ENCODE results near the gene ACCSL. TPM values are rescaled to one million over a fixed set of nuclear protein-coding genes. Genes with fewer than 3 reads are reported as not detected.

The ACCSL gene
- total and polyA plus RNA-seq, 9 donors = 0.05 to 0.67 TPM; not detected in 7

DNA sequence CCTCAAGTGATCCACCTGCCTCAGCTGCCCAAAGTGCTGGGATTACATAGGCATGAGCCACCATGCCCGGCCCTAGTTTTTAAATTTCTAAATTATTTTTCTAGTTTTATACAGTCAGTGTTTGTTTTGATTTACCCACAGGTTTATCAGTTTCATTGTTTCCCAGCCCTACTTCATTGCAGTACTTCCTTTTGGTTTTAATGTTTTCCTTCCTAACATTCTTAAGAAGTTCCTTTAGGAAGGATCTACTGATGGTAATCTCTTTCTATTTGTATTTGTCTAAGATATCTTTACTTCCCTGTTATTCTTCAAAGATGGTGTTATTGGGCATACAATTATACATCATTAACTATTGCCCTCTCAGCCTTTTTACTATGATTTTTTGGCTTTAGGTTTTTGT is 42.8 kb downstream of the ACCSL start:
- intact Hi-C loops (cut with DNase I) = loop anchor here in 2 of 4 donors (5.0 to 10.0 kb wide), 2 partner anchors 444 to 447 kb away; no protein-coding TSS in a partner anchor
- Histone ChIP-seq H3K27ac (no peak overlapping the region), H3K4me3 (no peak overlapping the region), H3K36me3 (no peaks in the 10 kb centered on the region), H3K4me1 (ENCODE audit: insufficient read depth) (no peaks in the 10 kb centered on the region), H3K9me3 (no peaks in the 10 kb centered on the region), H3K27me3 (no peaks in the 10 kb centered on the region)
- 83 to 94% (median 85%) methylated on average over 1 of the region's 1 CpG for WGBS, 3 donors
- TF ChIP-seq EP300 (IDR thresholded peaks at IDR 0.05) (no peak), POLR2A (IDR thresholded peaks at IDR 0.05) (no peak)
- TF ChIP-seq, protein P1, sequence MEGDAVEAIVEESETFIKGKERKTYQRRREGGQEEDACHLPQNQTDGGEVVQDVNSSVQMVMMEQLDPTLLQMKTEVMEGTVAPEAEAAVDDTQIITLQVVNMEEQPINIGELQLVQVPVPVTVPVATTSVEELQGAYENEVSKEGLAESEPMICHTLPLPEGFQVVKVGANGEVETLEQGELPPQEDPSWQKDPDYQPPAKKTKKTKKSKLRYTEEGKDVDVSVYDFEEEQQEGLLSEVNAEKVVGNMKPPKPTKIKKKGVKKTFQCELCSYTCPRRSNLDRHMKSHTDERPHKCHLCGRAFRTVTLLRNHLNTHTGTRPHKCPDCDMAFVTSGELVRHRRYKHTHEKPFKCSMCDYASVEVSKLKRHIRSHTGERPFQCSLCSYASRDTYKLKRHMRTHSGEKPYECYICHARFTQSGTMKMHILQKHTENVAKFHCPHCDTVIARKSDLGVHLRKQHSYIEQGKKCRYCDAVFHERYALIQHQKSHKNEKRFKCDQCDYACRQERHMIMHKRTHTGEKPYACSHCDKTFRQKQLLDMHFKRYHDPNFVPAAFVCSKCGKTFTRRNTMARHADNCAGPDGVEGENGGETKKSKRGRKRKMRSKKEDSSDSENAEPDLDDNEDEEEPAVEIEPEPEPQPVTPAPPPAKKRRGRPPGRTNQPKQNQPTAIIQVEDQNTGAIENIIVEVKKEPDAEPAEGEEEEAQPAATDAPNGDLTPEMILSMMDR (IDR thresholded peaks at IDR 0.05) = no peak
- no peak for DNase-seq

DNA sequence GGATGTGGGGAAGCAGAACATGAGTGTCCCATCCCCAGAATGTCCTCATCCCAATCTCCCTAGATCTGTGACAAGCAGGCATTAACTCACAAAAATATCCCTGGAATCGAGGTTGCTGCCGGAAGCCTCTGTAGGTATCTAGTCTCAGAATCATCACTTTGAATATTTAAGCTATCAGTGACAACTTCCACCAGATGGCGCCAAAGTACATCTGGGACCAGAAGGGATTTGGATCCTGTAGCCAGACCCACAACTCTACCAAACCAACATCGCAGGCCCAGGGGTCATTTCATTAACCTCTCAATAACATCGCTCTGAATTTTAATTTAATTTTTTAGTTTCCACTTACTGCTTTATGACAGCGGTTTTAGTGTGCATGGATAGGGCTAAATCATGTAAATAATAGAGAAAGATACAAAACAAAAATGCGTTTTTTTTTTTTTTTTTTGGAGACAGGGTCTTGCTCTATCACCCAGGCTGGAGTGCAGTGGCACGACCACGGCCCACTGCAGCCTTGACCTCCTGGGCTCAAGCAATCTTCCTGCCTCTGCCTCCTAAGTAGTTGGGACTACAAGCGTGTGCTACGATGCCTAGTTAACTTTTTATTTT is 46.6 kb downstream of the ACCSL start:
- 21 to 23% (median 22%) methylated on average over 11 of the region's 11 CpGs for WGBS, 3 donors
- no peak overlapping the region for H3K27ac ChIP-seq
- peaks cover 2% of the 10 kb centered on the region for H3K4me1 ChIP-seq (ENCODE audit: insufficient read depth)
- H3K27me3 ChIP-seq = no peaks in the 10 kb centered on the region
- TF ChIP-seq POLR2A (IDR thresholded peaks at IDR 0.05) (no peak), EP300 (IDR thresholded peaks at IDR 0.05) (no peak)
- TF ChIP-seq, protein P1 (IDR thresholded peaks at IDR 0.05) = peak; percentile 62 to 83 (median 64)
- no peaks in the 10 kb centered on the region for H3K9me3 ChIP-seq
- no peak overlapping the region for H3K4me3 ChIP-seq
- intact Hi-C loops (cut with DNase I) = loop anchor here in 2 of 4 donors (5.0 to 10.0 kb wide), 2 partner anchors 440 to 443 kb away; no protein-coding TSS in a partner anchor
- no peaks in the 10 kb centered on the region for H3K36me3 ChIP-seq
- DNase-seq = peak; percentile 75 to 89 (median 79)

DNA sequence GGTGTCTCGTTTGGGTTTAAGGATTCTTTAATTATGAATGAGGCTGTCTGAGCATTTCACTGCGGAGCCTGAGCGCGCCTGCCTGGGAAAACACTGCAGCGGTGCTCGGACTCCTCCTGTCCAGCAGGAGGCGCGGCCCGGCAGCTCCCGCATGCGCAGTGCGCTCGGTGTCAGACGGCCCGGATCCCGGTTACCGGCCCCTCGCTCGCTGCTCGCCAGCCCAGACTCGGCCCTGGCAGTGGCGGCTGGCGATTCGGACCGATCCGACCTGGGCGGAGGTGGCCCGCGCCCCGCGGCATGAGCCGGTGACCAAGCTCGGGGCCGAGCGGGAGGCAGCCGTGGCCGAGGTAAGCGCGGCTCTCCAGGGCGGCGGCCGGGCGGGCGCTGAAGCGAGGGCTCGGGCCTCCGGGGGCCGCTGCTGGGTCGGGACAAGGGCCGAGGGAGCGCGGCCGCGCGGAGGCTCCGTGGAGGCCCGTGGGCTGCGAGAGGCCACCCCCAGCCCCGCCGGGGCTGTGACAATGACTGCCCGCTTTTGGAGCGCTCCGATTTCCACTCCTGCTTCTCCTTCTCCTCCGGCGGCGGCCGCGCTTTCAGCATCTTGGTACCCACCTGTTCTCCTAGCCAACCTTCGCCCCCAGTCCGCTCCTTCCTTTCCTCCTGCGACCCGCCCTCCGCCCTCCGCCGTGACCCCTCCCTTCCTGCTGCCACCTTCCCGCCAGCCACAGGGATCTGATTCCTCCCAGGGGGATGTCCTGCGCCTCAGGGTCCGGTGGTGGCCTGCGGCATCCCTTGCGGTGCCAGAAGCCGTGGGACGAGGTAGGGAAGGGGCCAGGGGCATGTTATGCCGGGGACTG is 48.0 kb downstream of the ACCSL start, which contains the start of gene EXT2:
Gene EXT2 (plus strand): TSS at position 173 of the 854 bp plus-strand sequence. CDS start 12,035 bp downstream, outside the sequence.
- Histone ChIP-seq H3K9me3 (no peaks in the 10 kb centered on the region), H3K27me3 (no peaks in the 10 kb centered on the region), H3K4me1 (ENCODE audit: insufficient read depth) (peaks cover 2% of the 10 kb centered on the region), H3K36me3 (no peaks in the 10 kb centered on the region), H3K27ac (peak within 1 kb of the TSS; percentile 9 to 54), H3K4me3 (peak within 1 kb of the TSS; percentile 83)
- peak; percentile 87 to 94 (median 90) for DNase-seq
- TF ChIP-seq, protein P1 (IDR thresholded peaks at IDR 0.05) = peak; percentile 87 to 90 (median 88)
- TF ChIP-seq POLR2A (IDR thresholded peaks at IDR 0.05) (peak; percentile 51), EP300 (IDR thresholded peaks at IDR 0.05) (no peak)
- WGBS, 3 donors = 0 to 1% (median 1%) methylated on average over 73 to 83 of the region's 83 CpGs
- intact Hi-C loops (cut with DNase I) = loop anchor here in 1 of 4 donors (10.0 kb wide), 1 partner anchor 439 kb away; no protein-coding TSS in a partner anchor

DNA sequence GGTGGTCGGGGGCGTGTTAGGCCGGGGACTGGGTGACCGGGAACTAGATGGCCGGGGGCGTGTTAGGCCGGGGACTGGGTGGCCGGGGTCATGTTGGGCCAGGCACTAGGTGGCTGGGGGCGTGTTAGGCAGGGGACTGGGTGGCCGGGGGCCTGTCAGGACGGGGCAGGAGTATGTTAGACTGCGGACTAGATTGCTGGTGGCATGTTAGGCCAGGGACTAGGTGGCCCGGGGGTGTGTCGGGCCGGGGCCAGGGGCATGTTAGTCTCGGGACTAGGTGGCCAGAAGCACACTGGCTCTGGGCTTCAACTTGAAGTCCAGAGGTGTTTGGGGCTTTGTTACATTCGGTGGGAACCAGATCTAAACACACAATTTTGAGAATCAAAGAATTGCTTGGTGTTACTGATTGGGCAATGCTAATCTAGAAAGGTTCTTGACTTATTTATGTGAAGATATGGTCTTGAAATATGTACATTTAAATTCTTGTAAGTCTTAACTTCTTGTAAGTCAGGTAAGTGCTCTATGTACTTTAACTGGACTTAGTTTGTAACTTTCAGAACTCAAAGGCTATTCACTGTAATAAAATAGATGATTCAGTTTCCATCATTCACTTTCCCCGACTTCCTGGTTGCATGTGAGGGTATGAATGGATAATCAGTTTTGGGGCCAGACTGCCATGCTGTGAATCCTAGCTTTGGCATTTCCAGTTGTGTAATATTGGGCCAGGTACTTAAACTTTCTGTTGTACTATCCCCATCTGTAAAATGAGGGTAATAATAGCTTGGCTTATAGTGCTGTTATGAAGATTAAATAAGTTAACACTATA is 48.8 kb downstream of the ACCSL start:
- Histone ChIP-seq H3K4me1 (ENCODE audit: insufficient read depth) (peaks cover 3% of the 10 kb centered on the region), H3K27me3 (no peaks in the 10 kb centered on the region), H3K9me3 (no peaks in the 10 kb centered on the region), H3K36me3 (no peaks in the 10 kb centered on the region), H3K4me3 (peak overlapping the region; percentile 83), H3K27ac (peak overlapping the region in 1 of 2 donors; percentile 9)
- intact Hi-C loops (cut with DNase I) = loop anchor here in 1 of 4 donors (10.0 kb wide), 1 partner anchor 438 kb away; no protein-coding TSS in a partner anchor
- TF ChIP-seq POLR2A (IDR thresholded peaks at IDR 0.05) (no peak), EP300 (IDR thresholded peaks at IDR 0.05) (no peak)
- TF ChIP-seq, protein P1 (IDR thresholded peaks at IDR 0.05) = no peak
- no peak for DNase-seq
- 10 to 13% (median 13%) methylated on average over 18 of the region's 18 CpGs for WGBS, 3 donors
